HepG2 (cell line): ENCODE measurements around the gene TMEM200B.

Experiments
- BRCA1 ChIP-seq: sonication (generic); formaldehyde crosslinking; IDR thresholded peaks from 2 replicates; pipeline ENCODE4 v1.4.0; 2020; ENCODE audit warnings: missing genetic modification reagents
- REST ChIP-seq, 2 experiments: IDR thresholded peaks; 2 replicates each; pipeline ENCODE4 v1.6.1; 2011 to 2012; ENCODE audit warnings: low read length in 2 of 2, borderline replicate concordance in 1 of 2, low read depth in 1 of 2, mild to moderate bottlenecking in 1 of 2, moderate library complexity in 1 of 2
- ZNF549 ChIP-seq: sonication (generic); formaldehyde crosslinking; IDR thresholded peaks from 2 replicates; pipeline ENCODE4 v1.5.0; 2020; ENCODE audit warnings: missing genetic modification reagents
- ZNF720 ChIP-seq: sonication (generic); formaldehyde crosslinking; IDR thresholded peaks from 2 replicates; pipeline ENCODE4 v1.4.0; 2020; ENCODE audit warnings: missing genetic modification reagents

DNA sequence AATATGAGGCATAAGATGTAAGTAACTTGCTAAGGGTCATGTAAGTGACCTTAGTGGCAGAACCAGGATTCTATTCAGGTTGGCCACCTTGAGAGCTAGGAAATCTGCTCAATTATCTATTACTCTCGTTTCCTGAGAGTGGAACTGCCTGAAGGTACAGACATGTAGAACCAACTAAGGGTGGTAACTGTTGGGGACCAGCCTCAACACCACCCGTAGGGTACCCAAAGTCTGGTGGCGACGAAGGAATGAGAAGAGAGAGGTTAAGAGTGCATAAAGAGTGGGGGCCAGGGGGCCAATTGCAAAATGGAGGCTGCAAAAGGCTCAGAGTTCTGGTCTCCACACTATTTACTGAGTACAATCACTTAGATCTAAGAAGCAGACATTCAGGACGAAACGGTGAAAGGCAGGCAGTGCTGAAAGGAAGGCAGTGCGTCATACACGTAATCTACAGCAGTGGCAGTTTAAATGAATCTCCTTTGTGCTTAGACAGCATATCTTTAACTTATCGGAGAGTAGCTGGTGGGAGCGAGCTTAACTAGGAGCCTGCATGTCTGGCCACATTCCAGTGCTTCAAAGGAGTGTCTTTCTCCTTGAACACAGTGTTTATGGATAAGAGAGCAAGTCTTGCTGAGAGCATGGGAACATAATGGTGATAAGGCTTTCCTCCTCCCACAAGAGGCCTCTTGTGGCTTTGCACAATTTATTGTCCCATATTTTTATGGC, 33.0 kb upstream of the TMEM200B start:
- TF ChIP-seq REST (IDR thresholded peaks at IDR 0.05; ENCODE audit: borderline replicate concordance in 1 of 2, low read depth in 1 of 2, low read length in 2 of 2) (no peak), BRCA1 (CRISPR knock-in tag) (no peak), ZNF720 (CRISPR knock-in tag) (no peak), ZNF549 (no peak)
